T-helper 1 cell treated with Interleukin-12 subunit alpha and Interleukin-12 subunit beta and Interleukin-4 antibody, amounts not matched to agents 30 ng/mL and 1 ng/mL, for 36 hours (primary cell): ENCODE results near the gene CACNA2D3. TPM values are rescaled to one million over a fixed set of nuclear protein-coding genes. Genes with fewer than 3 reads are reported as not detected.

ENCODE experiments used
- intact Hi-C: fragments of 100-400 bp; cut with micrococcal nuclease; formaldehyde crosslinking; loops from one replicate; pipeline ENCODE4 v1.15.1; 2024
- total RNA-seq: library from RNA; stranded (reverse); gene quantifications from 2 replicates; pipeline ENCODE4 v1.2.3, GENCODE V29; 2022

Gene CACNA2D3
- total RNA-seq, 1 donor from 2014 or later, result not detected

DNA sequence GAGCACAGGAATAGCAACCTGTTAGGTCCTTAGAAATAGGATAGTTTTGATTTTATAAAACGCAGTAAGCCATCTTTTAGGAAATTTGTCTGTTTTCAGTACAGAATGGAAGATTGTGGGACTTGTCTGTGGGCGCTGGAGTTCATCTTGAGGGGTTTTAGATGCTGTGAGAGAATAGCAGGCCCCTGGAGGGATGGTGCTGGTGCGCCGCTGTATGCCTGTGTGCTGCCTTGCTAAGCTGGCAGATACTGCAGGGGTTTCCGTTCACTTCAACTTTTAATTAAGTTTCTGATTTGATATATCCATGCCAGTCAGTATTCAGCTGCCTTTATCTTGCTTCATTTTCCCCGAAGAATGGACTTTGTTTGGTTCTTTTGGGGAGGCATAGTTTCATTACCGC, 4.2 kb downstream of the CACNA2D3 start:
- intact Hi-C loops, result no loop called here

- intact Hi-C loops, result no loop called here
Measured at GRCh38 chr3:54127499-54128056, 5.2 kb downstream of the CACNA2D3 start.

GRCh38 chr3:54131026-54131605, 8.8 kb downstream of the CACNA2D3 start:
- intact Hi-C loops, result no loop called here

GRCh38 chr3:54131890-54132289, 9.5 kb downstream of the CACNA2D3 start:
- intact Hi-C loops, result no loop called here

DNA sequence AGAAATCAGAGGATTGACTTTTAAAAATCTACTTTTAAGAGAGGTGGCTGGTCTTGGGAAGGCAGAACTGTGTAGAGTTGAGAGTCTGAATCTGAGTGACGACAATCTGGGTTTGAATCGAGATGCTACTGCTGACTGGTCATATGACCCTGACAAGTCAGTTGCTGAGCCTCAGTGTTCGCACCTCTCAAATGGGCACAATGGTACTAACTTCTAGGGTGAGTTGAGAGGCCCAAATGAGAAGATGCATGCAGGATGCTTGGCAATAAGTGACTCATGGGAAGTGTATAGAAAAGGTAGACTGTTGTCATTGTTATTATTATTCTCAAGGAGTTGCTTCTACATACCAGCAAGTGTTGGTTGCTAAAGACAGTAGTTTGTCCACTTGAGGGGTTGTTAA, 10.3 kb downstream of the CACNA2D3 start:
- intact Hi-C loops, result no loop called here

DNA sequence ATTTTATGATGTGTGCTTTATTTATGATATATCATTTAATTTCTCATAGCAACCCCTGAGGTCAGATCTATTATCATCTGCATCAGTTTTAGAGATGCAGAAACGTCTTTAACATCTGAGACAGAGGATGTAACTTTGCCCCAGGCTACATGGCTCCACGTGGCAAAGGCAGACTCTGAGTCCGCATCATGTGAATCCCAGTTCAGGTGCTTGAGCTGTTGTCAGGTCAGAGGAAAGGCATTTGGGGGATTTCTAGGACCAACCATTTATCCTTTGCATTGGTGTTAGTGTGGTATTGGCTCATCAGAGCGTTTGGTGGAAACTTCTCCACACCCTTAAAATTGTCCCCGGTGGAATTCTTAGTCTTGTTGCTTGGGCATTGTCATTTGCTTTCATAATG, 10.8 kb downstream of the CACNA2D3 start:
- intact Hi-C loops, result no loop called here

GRCh38 chr3:54134155-54134554, 11.8 kb downstream of the CACNA2D3 start:
- intact Hi-C loops, result no loop called here

- intact Hi-C loops, result no loop called here
Measured at GRCh38 chr3:54134713-54135112, 12.4 kb downstream of the CACNA2D3 start.

GRCh38 chr3:54137311-54137710, 15.0 kb downstream of the CACNA2D3 start:
- intact Hi-C loops, result no loop called here

DNA sequence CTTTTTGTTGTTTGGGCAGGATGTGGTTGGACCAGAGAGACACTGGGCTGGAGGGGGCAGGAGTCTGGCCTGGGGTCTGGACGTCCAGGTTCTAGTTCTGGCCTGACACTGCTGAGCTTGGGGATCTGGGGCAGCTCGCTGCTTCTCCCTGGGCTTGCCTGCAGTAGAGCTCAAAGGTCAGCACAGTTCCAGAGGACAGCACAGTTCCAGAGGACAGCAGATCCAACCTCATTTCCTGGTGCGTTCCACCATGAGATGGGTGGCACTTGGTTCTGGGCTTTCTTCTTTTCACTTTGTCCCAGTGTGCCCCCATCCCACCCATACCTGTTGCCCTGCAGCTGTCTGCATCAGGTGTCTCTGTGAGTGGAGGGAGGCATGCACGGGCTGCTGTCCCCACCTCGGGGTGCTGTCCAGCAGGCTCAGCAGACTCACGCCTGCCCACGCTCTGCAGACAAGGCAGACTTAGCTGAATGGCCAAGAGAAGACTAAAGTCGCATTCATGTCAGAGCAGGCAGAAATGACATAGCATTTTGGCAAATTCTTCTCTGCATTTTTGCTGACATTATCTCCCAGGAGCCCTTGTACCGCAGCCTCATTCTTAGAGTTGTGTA, 16.7 kb downstream of the CACNA2D3 start:
- intact Hi-C loops, result no loop called here

GRCh38 chr3:54139630-54140029, 17.3 kb downstream of the CACNA2D3 start:
- intact Hi-C loops, result no loop called here

DNA sequence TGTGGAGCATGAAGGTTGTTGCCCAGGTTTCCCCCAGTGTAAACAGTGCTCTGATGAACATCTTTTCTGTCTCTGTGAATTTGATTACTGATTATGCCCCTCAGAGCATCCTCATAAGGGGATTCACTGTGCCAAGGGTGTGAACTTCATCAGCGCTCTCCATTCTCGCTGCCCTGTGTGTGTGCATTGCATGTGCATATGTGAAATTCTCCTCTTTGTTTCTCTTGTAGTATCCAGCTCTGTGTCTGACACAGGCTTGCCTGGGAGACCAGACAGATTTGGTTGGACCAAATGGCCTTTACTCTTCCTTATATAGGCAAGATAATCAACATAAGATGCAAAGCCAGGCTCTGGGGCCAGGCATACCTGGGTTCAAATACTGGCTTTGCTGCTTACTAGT, 21.9 kb downstream of the CACNA2D3 start:
- intact Hi-C loops, result no loop called here

- intact Hi-C loops, result no loop called here
Measured at GRCh38 chr3:54146506-54147239, 24.3 kb downstream of the CACNA2D3 start.

DNA sequence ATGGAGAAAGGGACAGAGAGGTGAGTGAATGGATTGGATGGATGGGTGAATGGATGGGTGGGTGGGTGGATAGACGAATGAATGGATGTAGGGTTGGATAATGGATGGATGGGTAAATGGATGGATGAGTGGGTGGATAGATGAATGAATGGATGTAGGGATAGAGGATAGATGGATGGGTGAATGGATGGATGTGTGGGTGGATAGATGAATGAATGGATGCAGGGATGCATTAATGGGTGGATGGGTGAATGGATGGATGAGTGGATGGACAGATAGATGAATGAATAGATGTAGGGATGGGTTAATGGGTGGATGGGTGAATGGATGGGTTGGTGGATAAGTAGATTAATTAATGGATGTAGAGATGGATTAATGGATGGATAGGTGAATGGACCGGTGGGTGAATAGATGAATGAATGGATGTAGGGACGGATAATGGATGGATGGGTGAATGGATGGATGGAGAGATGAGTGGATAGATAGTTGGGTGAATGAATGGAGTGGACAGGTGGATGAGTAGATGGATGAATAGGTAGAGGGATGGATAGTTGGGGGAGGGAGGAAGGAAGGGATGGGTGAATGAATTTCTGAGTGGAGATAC, 28.6 kb downstream of the CACNA2D3 start:
- intact Hi-C loops, result no loop called here

- intact Hi-C loops, result no loop called here
Measured at GRCh38 chr3:54153477-54153876, 31.1 kb downstream of the CACNA2D3 start.

- intact Hi-C loops, result no loop called here
Measured at GRCh38 chr3:54157860-54158259, 35.5 kb downstream of the CACNA2D3 start.

GRCh38 chr3:54159917-54160316, 37.6 kb downstream of the CACNA2D3 start:
- intact Hi-C loops, result no loop called here

DNA sequence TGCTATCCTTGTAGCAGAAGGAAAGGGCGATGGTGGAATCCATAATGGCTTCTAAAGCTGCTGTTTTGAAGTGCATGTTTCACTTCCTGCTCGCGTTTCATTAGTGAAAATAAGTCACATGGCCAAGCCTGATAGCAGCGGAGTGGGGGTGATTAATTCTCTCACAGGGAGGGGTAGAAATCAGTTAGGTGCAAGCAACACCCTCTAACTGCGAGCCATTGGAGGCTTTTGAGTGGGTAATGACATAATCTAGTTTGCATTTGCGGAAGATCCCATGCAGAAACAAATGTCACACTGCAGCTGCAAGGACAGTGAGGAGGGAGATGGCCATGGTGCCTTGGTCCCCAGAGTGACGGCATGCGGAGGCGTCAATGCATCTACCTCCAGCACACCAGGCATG, 41.1 kb downstream of the CACNA2D3 start:
- intact Hi-C loops, result no loop called here

DNA sequence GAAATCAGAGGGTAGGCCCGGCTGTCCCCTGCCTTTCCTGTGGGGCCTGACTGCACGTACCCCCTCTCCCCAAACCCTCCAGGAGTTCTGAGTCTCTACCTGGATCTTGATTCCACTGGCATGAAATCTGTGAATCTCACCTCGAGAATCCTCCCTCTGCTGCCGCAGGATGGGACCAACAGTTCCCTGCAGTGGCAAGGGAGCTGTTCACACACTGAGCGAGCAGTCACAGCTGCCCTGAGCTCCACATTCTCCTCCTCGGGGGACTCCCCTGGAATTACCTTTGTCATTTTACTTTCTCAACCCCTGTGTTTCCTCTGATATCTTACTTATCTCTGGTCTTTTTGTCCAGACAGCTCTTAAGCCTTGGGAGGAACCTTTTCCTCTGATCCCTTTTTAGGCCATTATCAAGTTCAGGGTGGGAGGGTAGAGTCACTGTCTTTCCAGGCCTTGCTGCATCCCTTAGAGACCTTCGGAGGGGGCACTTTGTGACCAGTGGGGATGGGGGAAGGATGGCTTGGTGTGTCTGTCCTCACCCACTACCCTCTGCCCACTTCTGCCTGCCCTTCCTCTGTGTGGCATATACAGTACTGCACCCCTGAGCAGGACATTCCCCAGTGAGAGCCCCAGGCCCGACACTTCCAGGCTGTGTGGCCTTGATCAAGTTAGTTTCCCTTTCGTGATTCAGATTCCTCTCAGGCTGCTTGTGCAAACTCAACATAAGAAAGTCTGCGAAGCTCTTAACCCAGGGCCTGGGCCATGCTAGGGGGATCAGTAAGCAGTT, 42.0 kb downstream of the CACNA2D3 start:
- intact Hi-C loops, result no loop called here

DNA sequence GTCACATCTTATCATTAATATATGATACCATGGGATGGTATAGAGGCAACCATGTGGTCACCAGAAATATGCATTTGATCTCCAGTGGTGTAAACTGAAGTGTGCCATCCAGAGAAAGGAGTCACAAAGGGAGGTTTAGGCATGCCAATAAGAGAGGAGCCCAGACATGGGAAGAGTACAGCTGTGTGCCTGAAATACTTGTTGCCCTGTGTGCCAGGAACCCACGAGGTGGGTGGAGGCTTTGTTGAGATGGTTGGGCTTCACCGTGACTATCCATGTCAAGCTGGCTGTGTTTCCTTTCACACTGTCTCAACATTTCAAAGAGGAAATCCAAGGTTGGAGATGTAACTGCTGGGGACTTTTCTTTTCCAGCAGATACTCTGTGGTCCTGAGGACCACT, 43.5 kb downstream of the CACNA2D3 start:
- intact Hi-C loops, result no loop called here

DNA sequence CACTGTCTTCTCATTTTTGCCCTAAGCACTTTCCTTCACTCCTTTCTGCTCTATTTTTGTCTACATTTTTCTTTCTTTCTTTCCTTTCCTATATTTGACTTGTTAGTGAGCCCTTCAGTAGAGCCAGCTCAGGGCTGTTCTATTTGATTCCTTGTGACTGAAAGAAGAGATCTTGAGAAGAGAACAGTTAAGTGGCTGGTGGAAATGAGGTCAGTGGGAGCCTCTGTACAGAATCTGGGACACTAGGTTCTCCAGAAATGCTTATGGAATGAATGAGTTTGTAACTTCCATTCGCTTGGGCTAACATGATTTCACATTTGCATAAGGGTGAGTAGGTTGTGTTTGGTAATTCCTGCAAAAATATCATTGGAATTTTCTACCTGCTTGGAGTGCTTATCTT, 45.6 kb downstream of the CACNA2D3 start:
- intact Hi-C loops, result no loop called here
